Limb (tissue), 2 donors: ENCODE data around the gene POC1A.

Experiments used
- DNase-seq, 2 donors: peaks; one replicate each; pipeline ENCODE4 v3.0.0-alpha.2; 2016; ENCODE audit errors: extremely low spot score in 2 of 2

Gene POC1A

DNA sequence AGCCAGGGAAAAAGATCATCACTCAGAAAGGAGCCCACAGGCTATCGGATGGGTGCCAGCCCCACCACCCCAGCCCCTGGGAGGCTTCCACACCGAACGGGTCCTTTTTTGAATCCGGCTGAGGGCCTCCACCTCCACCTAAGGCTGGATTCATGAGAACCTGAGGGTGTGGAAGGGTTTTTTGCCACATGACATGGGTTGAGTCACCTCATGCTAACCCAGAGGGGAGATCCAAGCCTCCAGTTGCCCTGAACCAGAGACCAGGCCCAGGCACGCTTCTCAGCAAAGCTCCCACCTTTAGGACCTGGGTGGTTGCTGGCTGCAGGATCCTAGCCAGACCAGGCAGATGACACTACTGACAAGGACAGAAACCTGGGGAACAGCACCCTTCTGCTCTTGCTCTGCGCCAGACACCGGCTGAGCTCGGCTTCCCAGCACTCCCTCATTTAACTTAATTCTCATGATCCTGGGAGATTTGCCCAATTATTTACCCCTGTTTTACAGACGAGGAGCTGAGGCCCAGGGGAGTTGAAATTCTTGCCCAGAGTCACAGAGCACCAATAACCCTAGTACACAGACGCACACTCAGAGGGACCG is 123.4 kb downstream of the POC1A start:
- DNase-seq = no peak

DNA sequence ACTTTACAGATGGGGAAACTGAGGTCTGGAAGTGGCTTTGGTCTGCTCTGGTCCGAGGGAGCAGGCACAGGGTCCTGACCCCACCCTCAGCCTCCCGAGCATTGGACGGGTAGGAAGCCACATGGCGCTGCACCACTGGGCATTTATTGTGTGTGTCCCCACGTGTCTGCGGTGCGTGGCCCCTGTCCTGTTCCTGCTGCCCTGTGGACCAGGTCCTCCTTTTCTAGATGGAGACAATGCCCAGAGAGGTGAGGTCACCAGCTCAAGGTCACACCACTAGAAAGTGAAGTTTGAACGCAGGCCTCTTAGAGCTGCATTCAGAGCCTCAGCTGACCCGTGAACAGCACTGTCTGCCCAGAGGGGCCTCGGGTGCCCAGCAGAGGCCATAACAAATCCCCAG is 124.7 kb downstream of the POC1A start:
- DNase-seq = no peak

DNA sequence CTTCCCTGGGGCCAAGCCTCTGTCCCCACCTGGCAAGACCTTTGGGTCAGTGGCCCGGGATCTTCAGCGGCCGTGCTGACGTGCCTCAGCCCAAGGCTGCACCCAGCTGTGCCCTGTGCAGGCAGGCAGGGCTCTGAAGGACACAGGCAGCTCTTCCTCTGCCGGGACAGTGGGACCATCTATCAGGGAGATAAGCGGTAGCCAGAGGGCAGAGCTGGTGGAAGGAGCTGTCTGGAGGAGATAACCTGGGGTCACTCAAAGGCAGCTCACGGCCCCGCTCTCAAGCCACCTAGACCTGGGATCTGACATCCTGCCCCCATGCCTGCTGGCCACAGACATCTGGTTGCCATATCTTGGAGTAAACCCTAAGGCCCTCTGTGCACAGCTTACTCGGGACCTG is 125.2 kb downstream of the POC1A start:
- DNase-seq = no peak

DNA sequence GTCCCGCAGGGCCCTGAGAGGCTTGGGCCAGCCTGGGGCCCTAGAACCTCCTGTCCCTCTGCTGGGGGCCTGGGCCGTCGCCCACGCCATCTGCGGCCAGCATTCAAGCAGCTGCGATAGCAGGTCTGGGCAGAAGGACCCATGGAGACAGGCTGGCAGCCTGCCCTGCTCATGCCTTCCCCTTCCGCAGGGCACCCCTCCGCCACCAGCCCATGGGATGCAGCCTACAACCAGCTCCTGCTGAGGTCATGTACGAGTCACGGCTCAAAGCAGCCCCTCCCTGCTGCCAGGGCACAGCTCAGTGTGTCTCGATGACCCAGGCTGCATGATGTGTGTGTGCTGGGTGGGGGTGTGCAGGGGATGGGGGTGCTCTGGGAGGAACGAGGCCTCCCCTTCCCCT is 125.7 kb downstream of the POC1A start:
- DNase-seq = no peak

DNA sequence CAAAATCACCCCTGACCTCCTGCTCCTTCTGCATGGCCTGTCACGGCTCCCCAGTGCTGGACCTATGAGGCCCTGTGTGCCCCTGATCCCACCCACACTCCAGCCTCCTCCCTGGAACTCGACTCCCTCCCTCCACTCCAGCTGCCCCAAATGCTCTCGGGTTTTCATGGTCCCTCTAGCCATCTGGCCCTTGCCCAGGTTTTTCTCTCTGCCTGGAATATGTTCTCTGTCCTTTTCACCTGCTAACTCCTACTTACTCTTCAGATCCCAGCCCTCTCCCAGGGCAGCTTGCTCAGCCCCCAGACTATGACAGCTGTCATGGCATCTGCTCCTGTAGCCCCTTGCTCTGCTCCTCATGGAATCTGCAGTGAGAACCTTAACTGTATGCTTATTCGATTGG is 128.2 kb downstream of the POC1A start:
- DNase-seq = peak in 1 of 2 donors; percentile 47

DNA sequence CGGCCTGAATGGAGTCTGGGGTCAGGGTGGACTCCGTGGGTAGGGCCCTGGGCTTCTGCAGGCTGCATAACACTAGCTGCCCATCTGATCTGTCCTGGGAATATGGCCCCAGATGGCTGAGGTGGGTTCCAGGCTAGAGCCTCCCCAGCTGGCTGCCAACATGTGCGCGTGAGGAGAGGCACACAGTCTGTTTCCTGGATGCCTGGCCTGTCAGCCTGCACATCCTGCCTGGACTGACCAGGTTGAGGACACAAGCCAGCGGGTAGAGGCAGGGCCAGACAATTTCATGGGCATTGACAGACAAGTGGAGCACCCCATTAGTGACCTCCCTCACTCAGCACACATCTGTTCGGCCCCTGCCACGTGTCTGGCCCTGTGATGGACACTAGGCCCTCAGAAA is 128.8 kb downstream of the POC1A start:
- no peak for DNase-seq
